ENCODE data around the gene RBM39. TPM values are rescaled to one million over a fixed set of nuclear protein-coding genes. Genes with fewer than 3 reads are reported as not detected.

The RBM39 gene
- total and polyA plus RNA-seq, 11 donors, result 72.6 to 165 (median 112) TPM

GRCh38 chr20:35773154-35773751 lies 31.2 kb upstream of the RBM39 start:
- Histone ChIP-seq H3K27ac (peak overlapping the region in 10 of 12 donors; percentile 84 to 97 (median 92)), H3K4me3 (peak overlapping the region in 10 of 12 donors; percentile 61 to 92 (median 83)), H3K4me1 (peaks cover 11 to 83% (median 49%) of the 10 kb centered on the region in 12 donors), H3K36me3 (peaks cover 0 to 23% (median 0%) of the 10 kb centered on the region in 9 donors), H3K27me3 (no peaks in the 10 kb centered on the region), H3K9me3 (no peaks in the 10 kb centered on the region)
- WGBS, 4 donors, result 40 to 52% (median 49%) methylated on average over 8 of the region's 8 CpGs
- peak in 3 of 5 donors; percentile 29 to 39 (median 30) for DNase-seq
- intact Hi-C loops (cut with DNase I), result no loop called here
- ATAC-seq, result peak in 1 of 4 donors; percentile 15
- TF ChIP-seq CTCF (IDR thresholded peaks at IDR 0.05) (no peak), POLR2A (IDR thresholded peaks at IDR 0.05) (no peak)

- no peaks in the 10 kb centered on the region for H3K9me3 ChIP-seq
- intact Hi-C loops (cut with DNase I), result no loop called here
- WGBS, 4 donors, result 15 to 20% (median 18%) methylated on average over 8 of the region's 8 CpGs
- H3K4me3 ChIP-seq, result peak overlapping the region; percentile 61 to 92 (median 82)
- ATAC-seq, result no peak
- no peak for DNase-seq
- H3K27me3 ChIP-seq, result no peaks in the 10 kb centered on the region
- H3K36me3 ChIP-seq, result peaks cover 0 to 18% (median 0%) of the 10 kb centered on the region in 9 donors
- peaks cover 15 to 89% (median 52%) of the 10 kb centered on the region in 12 donors for H3K4me1 ChIP-seq
- no peak for TF ChIP-seq POLR2A (IDR thresholded peaks at IDR 0.05)
- TF ChIP-seq CTCF (IDR thresholded peaks at IDR 0.05), result no peak
- peak overlapping the region; percentile 84 to 97 (median 91) for H3K27ac ChIP-seq
Observed at GRCh38 chr20:35772563-35773058, 30.6 kb upstream of the RBM39 start.

- intact Hi-C loops (cut with DNase I), result loop anchor here in 6 of 10 donors (1.0 to 2.0 kb wide), 2 partner anchors 29 to 30 kb away; partner anchors contain the start of gene RBM39 (in 6 of the 6)
- peaks cover 12 to 91% (median 50%) of the 10 kb centered on the region in 12 donors for H3K4me1 ChIP-seq
- H3K4me3 ChIP-seq, result peak within 1 kb of the TSS; percentile 61 to 92 (median 82)
- peaks cover 0 to 18% (median 0%) of the 10 kb centered on the region in 9 donors for H3K36me3 ChIP-seq
- H3K9me3 ChIP-seq, result no peaks in the 10 kb centered on the region
- H3K27ac ChIP-seq, result peak within 1 kb of the TSS; percentile 84 to 97 (median 92)
- ATAC-seq, result peak; percentile 87 to 90 (median 88)
- TF ChIP-seq CTCF (IDR thresholded peaks at IDR 0.05) (no peak), POLR2A (IDR thresholded peaks at IDR 0.05) (peak; percentile 22 to 81)
- 2 to 7% (median 3%) methylated on average over 25 to 87 of the region's 87 CpGs for WGBS, 4 donors
- DNase-seq, result peak; percentile 99 to 100 (median 99)
- no peaks in the 10 kb centered on the region for H3K27me3 ChIP-seq
Observed at GRCh38 chr20:35771689-35772562, 29.9 kb upstream of the RBM39 start, which contains the start of gene PHF20. Gene PHF20, plus strand, starts transcription at chr20:35772015. Its CDS starts 29,508 bp downstream, at chr20:35801523.
